GM18526 (cell line): ENCODE measurements around the gene ZNF732.

ENCODE experiments used
- POLR2A ChIP-seq: IDR thresholded peaks from 3 replicates; pipeline ENCODE4 v1.6.1; 2011; ENCODE audit not compliant: insufficient read length; ENCODE audit errors: extremely low read depth

ZNF732 gene

DNA sequence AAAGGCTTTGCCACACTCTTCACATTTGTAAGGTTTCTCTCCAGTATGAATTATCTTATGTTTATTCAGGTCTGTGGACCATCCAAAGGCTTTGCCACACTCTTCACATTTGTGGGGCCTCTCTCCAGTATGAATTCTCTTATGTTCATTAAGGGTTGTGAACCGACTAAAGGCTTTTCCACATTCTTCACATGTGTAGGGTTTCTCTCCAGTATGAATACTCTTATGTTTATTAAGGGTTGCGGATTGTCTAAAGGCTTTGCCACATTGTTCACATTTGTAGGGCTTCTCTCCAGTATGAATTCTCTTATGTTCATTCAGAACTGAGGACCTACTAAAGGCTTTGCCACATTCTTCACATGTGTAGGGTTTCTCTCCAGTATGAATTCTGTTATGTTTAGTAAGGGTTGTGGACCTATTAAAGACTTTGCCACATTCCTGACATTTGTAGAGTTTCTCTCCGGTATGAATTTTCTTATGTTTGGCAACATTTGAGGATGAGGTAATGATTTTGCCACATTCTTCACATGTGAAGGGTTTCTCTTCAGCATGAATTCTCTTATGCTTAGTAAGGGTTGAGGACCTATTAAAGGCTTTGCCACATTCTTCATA lies 33.7 kb downstream of the ZNF732 start:
- TF ChIP-seq POLR2A, result no peak

DNA sequence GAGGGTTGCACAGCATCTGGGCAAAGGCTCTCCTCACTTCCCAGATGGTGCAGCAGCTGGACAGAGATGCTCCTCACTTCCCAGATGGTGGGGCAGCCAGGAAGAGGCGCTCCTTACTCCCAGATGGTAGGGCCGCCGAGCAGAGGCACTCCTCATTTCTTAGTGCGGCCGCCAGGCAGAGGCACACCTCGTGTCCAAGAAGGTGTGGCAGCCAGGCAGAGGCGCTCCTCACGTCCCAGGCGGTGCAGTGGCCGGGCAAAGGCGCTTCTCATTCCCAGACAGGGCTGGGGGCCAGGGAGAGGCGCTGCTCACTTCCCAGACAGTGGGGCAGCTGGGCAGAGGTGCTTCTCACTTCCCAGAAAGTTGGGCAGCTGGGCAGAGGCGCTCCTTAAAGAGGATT lies 48.8 kb downstream of the ZNF732 start:
- no peak for TF ChIP-seq POLR2A

DNA sequence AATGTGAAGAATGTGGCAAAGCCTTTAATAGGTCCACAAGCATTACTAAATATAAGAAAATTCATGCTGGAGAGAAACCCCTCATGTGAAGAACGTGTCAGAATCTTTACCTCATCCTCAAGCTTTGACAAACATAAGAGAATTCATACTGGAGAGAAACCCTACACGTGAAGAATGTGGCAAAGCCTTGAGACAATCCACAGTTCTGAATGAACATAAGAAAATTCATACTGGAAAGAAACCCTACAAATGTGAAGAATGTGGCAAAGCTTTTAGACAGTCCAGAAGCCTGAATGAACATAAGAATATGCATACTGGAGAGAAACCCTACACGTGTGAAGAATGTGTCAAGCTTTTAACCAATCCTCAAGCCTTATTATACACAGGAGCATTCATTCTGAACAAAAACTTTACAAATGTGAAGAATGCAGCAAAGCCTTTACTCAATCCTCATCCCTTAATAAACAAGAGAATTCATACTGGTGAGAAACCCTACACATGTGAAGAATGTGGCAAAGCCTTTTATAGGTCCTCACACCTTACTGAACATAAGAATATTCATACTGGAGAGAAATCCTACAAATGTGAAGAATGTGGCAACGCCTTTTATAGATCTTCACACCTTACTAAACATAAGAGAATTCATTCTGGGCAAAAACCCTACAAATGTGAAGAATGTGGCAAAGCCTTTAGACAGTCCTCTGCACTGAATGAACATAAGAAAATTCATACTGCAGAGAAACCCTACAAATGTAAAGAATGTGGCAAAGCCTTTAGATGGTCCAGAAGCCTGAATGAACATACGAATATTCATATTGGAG lies 51.1 kb downstream of the ZNF732 start:
- TF ChIP-seq POLR2A, result no peak

DNA sequence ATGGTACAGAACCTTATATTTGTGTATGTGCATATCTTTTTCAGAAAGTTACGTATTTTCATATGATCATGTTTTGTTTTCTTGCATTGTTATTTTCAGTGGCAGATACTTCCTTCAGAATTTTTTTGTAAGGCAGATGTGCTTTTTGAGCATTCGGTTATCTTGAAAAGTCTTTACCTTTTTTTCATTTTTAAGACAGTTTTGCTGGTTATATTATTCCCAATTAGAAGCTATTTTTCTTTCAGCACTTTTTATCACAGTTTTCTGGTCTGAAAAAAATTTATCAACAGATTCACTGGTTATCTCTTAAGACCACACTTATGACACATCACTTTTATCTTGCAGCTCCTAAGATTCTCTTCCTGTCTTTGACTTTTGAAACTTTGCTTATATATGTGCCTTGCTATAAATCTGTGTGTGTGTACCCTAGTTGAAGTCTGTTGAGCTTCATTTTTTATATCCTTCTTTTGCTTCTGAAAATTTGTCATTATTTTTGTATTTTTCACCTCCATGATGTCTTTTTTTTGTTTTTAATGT lies 53.1 kb downstream of the ZNF732 start:
- no peak for TF ChIP-seq POLR2A

DNA sequence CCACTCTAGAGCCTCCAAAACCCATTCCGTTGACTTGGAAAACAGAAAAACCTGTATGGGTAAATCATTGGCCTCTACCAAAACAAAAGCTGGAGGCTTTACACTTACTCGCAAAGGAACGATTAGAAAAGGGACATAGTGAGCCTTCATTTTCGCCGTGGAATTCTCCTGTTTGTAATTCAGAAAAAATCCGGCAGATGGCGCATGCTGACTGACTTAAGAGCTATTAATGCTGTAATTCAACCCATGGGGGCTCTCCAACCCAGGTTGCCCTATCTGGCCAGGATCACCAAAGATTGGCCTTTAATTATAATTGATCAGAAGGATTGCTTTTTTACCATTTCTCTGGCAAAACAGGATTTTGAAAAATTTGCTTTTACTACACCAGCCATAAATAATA lies 60.8 kb downstream of the ZNF732 start:
- TF ChIP-seq POLR2A, result no peak

DNA sequence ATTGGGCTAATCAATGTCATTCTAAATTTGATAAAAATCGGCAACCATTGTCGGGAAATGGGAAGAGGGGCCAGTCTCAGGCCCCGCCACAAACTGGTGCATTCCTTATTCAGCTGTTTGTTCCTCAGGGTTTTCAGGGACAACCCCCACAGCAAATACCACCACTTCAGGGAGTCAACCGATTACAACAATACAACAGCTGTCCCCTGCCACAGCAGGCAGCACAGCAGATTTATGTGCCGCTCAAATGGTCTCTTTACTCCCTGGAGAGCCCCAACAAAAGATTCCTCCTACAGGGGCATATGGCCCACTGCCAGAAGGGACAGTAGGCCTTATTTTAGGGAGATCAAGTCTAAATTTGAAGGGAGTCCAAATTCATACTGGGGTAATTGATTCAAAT lies 61.8 kb downstream of the ZNF732 start:
- no peak for TF ChIP-seq POLR2A

DNA sequence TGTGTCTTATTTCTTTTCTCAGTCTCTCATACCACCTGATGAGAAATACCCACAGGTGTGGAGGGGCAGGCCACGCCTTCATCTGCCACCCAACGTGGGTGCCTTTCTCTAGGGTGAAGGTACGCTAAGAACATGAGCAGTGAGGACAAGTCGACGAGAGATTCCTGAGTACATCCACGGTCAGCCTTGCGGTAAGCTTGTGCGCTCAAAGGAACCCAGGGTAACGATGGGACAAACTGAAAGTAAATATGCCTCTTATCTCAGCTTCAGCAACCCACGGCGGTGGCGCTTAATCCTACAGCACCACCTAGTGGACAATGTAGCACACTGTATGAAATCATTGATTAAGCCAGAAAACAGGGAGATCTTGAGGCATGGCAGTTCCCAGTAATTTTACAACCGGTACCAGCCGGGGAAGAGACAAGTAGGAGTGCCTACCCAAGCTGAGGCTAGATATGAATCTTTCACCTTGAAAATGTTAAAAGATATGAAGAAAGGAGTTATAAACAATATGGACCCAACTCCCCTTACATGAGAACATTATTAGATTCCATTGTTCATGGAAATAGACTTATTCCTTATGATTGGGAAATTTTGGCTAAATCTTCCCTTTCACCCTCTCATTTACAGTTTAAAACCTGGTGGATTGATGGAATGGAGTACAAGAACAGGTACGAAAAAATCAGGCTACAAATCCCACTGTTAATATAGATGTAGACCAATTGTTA lies 63.0 kb downstream of the ZNF732 start:
- no peak for TF ChIP-seq POLR2A

DNA sequence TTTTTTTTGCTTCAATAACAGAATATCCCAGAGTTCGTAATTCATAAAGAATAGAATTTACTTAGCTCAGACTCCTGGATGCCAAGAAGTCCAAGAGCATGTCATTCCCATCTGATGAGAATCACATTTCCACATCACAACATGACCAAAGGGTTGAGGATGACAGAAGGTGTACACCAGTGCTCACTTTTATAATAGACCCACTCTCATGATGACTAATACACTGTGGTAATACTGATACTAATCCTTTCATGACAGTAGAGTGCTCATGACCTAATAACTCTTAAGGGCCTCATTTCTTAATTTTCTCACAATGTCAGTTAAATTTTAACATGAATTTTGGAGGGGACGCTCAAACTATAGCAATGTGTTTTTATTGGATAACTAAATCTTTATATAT lies 69.2 kb downstream of the ZNF732 start:
- no peak for TF ChIP-seq POLR2A

DNA sequence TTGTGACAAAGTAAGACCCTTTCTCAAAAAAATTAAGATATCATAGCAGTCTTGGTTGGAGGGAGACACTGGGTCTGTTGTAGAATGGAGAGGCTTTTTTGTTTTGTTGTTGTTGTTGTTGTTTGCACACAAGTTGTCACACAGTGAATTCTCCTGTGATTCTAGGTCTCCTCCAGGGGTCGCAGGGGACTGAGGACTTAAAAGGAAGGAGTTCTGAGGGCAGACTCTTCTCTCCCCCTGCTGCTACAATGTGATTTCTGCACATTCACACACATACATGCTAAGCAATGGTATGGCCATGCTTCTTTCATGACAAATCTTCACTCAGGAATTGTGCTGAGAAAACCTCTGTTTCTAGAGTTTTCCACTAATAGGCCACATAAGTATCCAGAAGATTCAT lies 71.1 kb downstream of the ZNF732 start:
- no peak for TF ChIP-seq POLR2A

DNA sequence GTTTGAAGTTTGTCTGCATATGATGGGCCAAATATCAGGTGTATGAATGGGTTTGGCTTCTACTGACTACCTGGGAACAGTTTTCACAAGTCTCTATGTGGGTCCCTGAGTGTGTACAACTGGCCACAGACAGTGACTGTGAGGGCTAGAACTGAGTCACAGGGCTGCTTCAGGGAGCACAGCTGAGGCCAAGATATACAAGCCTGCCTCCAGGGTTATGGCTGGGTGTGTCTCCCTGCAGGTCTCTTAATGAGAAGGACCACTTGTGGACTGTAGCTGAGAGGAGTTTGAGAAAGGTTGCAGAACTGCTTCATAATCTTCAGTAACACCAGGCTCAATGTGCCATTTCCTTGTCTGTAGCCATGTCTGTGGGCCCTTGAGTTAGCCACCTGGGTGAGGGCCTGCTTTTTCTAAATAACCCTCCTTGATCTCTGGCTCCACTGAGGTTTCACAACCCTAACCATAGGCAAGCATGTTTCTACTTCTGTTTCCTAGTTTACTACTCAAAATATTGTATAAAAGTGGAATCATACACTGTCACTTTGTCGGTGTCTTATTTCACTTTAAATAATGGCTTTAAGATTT lies 81.3 kb downstream of the ZNF732 start:
- no peak for TF ChIP-seq POLR2A
